HG02938 (cell line): ENCODE data around the gene TRAF7.
A peak's percentile ranks its signal among the peaks of the same experiment; 100 is the strongest.
"Not testable (repeated sequence)": the region's sequence is repeated elsewhere in the genome, so short reads cannot be mapped to it uniquely, and the experiment has no call there.

Experiments
- ATAC-seq: cut with Tn5 transposase; IDR thresholded peaks from one replicate; pipeline ENCODE4 v1.9.1; 2021; ENCODE audit warnings: mild to moderate bottlenecking, moderate library complexity; ENCODE audit not compliant: unreplicated experiment

Gene TRAF7

GRCh38 chr16:2155091-2155950, at the start of gene TRAF7:
Gene TRAF7, plus strand, starts transcription at chr16:2155782. Its CDS starts 8,139 bp downstream, at chr16:2163921.
- ATAC-seq: peak; percentile 93

- not testable (repeated sequence) for ATAC-seq
These were observed 49.4 kb upstream of the TRAF7 start for GRCh38 chr16:2106211-2106610.

DNA sequence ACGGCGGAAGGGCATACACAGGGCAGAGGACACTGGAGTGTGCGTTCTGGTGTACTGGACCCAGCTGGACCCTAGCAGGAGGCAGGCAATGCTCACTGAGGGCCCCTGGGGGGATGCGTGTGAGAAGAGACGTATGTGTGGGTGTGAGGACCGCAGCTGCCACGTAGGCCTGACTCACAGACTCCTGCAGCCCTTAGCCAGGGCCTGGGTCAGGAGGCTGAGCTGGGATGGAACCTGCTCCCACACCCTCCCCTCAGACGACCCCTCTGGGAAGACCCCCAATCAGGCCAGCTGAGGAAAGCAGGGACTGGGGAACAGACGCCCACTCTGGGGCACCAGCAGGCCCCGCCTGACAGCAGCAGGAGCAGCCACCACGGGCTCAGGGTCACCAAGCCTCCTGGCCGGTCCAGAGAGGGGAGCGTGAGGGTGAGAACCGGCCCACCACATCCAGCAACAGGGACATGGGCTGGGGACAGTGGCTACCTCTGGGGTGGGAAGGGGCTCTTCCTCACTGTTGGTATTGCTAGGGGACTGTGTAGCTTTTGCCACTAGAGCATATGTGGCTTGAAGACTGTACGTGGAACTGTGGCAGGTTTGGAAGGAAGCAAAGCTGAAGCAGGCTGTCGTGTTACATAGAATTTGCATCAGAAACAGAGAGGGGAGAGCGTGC, 48.3 kb upstream of the TRAF7 start:
- ATAC-seq: not testable (repeated sequence)

GRCh38 chr16:2107791-2108125, 47.8 kb upstream of the TRAF7 start:
- ATAC-seq: not testable (repeated sequence)

- not testable (repeated sequence) for ATAC-seq
These were observed 46.9 kb upstream of the TRAF7 start for GRCh38 chr16:2108446-2109270.

GRCh38 chr16:2109271-2109580, 46.4 kb upstream of the TRAF7 start:
- ATAC-seq: not testable (repeated sequence)

GRCh38 chr16:2109872-2110271, 45.7 kb upstream of the TRAF7 start:
- not testable (repeated sequence) for ATAC-seq

DNA sequence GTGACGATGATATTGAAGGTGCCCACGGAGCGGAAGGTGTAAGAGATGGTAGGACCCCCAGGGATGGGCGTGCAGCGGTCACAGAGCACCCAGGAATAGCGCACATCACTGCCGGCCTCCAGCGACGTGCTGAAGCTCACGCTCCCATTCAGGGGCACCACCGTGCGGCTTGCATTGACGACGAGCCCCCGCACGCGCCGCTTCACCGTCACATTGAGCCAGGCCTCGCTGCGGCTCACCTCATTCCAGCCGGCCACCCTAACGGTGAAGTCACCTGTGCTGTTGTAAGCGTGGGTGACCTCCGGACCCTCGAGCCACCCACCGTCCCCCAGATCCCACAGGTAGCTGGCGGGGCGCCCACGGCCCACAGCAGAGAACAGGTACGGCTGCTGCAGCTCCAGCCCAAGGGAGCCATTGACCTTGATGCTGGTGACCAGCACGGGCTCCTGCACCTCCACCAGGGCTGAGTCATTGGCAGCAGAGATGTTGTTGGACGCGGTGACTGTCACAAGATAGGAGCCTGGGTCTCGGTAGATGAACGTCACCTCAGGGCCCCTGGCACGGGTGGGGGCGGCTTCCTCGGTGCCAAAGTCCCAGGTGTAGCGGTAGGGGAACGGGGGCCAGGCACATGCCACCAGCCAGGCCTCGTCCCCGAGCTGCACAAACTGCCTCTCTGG, 45.1 kb upstream of the TRAF7 start:
- ATAC-seq: not testable (repeated sequence)

- not testable (repeated sequence) for ATAC-seq
These were observed 44.6 kb upstream of the TRAF7 start for GRCh38 chr16:2111009-2111353.

DNA sequence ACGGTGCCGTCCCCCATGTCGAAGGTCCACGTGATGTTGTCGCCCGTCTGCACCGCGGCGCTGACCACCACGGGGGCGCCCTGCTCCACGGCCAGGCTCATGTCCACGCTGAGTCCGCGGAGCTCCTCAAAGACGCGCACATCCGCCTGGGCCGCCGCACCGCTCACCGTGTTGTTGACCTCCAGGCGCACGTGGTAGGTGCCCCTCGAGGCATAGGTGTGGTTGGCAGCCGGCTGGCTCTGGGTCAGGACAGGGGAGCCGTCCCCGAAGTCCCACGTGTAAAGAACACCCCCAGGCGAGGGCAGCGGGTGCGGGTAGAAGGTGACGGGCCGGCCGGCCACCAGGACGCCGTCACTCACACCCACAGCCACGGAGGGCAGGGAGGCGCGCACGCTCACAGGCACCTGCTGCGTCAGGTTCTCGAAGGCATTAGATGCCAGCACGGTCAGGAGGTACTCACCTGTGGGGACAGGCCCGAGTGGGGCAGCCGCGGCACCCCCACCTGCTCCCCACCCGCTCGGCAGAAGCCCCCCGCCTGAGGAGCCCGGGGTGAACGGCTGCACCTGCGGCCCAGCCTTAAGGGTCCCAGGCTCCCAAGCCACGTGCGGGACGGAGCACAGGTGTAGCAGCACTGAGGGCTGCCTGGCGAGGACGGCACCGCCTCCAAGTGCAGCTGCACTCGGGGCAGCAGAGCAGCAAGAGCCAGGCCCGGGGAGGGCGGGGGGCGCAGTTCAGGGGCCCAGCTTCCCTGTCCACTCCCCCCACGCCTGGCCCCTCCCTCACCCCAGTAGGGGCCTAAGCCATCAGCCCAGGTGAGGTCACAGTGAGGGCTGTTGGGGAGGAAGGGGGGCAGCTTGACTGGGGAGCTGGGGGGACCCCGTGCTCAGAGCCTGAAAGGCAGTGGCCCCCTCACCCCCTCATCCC, 43.9 kb upstream of the TRAF7 start:
- not testable (repeated sequence) for ATAC-seq

DNA sequence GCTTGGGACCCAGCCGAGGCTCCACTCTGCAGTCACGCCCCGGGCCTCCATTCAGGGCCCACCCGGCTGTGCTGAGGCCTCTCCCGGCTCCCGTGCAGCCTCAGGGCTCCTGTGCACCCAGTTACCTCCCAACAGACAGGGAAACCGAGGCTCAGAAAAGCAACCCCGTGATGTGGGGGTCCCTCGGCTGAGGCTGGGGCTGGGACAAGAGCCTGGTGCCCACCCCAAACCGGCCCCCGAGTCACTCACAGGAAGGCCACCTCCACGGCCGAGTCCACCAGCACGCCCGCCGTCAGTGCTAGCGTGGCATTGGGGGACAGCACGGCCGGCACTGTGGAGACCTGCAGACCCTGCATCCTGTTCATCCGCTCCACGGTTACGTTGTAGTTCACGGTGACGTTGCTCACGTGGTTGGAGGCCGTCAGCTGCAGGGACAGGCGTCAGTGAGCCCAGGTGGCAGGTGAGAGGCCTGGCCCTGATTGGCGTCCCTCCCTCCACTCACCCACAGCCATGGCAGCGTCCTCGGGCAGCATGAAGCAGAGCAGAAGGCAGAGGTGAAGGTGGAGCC, 43.0 kb upstream of the TRAF7 start:
- not testable (repeated sequence) for ATAC-seq

GRCh38 chr16:2114225-2114624, 41.4 kb upstream of the TRAF7 start:
- not testable (repeated sequence) for ATAC-seq

DNA sequence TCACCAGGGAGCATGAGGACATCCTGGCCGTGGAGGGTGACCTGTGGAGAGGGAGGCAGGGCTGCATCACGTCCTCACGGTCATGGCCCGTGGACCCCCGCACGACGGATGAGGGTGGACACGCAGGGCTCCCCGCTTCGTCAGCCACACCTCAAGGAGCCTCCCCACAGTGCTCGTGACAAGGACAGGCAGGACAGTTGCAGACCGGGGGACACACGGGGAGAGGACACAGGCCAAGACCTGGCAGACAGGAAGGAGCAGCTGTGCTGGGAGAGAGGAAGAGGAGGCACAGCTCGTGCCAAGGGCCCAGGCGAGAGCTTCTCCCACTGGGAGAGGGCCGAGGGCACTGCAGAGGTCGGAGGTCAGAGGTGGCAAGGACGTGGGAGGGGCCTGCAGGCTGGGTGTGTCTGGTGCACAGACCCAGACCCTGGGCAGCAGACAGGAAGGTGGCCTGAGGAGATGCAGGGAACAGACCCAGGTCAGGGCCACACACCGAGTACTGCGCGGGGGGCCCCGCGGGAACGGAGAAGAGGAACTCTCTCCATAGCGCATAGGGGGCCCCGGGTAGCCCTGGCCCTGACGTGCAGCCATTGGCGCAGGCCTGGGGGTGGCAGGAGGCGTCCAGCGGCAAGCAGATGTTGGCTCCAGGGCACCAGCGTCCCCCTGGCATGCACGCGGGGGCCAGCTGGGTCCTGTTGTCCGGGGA, 40.5 kb upstream of the TRAF7 start:
- ATAC-seq: not testable (repeated sequence)

DNA sequence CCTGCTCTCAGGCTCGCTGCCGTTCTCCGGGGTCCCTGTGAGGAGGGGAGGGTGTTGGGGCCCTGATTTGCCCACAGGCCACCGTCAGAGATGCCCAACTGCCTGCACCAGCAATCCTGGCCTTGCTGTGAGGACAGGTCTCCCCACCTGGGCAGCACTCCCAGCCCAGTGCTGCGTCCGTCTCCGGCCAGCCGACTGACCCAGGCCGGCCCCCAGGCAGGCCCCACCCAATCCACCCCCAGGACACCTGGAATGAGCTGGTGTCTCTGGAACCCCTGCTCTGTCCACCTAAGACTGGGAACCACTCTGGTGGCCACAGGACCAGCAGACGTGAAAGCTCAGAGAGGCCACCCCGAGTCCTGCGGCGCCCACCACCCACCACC, 40.0 kb upstream of the TRAF7 start:
- ATAC-seq: no peak

GRCh38 chr16:2116428-2116827, 39.2 kb upstream of the TRAF7 start:
- ATAC-seq: not testable (repeated sequence)

GRCh38 chr16:2117341-2117740, 38.2 kb upstream of the TRAF7 start:
- ATAC-seq: not testable (repeated sequence)

DNA sequence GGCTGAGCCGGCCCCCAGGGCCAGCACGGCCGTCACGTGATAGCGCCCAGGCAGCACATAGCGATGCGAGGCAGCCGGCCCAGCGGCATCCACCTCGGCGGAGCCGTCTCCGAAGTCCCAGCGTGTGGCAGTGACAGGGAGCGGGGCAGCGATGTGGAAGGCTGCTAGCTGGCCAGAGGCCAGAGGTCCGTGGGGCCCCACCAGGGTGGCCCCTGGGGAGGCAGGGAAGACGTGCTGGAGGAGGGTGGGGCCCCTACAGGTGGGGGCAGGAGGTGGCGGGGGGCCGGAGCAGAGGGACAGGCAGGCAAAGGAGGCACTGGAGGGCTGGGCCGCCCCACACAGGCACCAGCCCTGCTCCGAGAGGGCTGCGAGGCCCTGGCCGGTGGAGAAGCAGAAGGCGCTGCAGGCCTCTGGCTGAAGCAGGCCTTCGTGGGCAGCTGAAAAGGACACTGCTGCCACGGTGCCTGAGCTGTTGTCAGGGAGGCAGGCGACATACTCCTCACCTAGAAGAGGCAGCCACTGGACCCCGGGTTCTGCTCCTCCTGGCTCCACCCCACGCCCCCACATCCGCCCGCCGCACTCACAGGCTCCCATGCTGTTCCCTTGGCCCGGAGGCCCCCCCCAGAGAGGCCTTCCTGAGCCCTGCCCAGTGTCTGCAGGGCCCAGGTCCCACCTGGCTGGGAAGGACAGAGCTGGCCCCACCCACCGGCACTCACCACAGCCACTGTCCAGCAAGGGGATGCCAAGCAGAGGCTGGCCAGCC, 37.4 kb upstream of the TRAF7 start:
- ATAC-seq: not testable (repeated sequence)

GRCh38 chr16:2121325-2121724, 34.3 kb upstream of the TRAF7 start:
- not testable (repeated sequence) for ATAC-seq
